Measurements from ENCODE around the gene CFAP161.

Gene CFAP161

DNA sequence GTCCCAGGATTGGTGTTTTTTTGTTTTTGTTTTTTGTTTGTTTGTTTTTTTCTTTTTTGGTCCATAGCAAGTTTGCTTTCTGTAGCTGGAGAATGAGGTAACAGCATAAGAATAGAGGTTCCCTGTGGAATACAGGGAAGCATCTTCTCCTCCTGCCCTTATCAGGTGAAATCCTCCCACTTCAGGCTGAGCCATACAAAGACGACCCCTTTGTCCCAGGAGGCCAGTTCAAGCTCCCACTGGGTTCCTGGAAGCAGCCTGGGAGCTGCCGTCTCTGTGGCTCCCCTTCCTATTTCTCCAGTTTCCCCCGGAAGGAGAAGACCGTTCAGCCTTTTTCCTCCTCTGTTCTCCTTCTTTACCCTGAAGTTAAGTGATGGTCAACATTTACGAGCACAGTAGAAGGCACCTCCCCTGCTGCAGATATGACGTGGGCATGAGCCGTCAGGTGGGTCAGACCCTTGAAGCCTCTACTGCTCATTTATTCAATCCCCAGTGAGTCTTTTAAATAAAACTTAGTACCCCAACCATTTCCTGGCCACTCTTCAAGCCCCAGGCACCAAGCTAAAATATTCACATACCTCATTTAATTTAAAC is 63.7 kb downstream of the CFAP161 start:
- no peak for DNase-seq (ENCODE audit: low read depth)
- no peak overlapping the region for H3K4me3 ChIP-seq (ENCODE audit: low read depth, low read length)
- TF ChIP-seq, protein P1, sequence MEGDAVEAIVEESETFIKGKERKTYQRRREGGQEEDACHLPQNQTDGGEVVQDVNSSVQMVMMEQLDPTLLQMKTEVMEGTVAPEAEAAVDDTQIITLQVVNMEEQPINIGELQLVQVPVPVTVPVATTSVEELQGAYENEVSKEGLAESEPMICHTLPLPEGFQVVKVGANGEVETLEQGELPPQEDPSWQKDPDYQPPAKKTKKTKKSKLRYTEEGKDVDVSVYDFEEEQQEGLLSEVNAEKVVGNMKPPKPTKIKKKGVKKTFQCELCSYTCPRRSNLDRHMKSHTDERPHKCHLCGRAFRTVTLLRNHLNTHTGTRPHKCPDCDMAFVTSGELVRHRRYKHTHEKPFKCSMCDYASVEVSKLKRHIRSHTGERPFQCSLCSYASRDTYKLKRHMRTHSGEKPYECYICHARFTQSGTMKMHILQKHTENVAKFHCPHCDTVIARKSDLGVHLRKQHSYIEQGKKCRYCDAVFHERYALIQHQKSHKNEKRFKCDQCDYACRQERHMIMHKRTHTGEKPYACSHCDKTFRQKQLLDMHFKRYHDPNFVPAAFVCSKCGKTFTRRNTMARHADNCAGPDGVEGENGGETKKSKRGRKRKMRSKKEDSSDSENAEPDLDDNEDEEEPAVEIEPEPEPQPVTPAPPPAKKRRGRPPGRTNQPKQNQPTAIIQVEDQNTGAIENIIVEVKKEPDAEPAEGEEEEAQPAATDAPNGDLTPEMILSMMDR (conservative IDR thresholded peaks at IDR 0.05; ENCODE audit: low read depth, low read length): no peak
